Measurements from ENCODE around the gene DYNLRB2.

Gene DYNLRB2

GRCh38 chr16:80540516-80541305 is at the start of gene DYNLRB2:
DYNLRB2 (plus strand) TSS chr16:80540993; CDS start chr16:80541077, 84 bp downstream.
- DNase-seq (ENCODE audit: low spot score) = peak; percentile 76

GRCh38 chr16:80500116-80500859 is 40.5 kb upstream of the DYNLRB2 start:
- DNase-seq (ENCODE audit: low spot score) = no peak

- DNase-seq (ENCODE audit: low spot score) = no peak
Observed at GRCh38 chr16:80500961-80501525, 39.8 kb upstream of the DYNLRB2 start.

GRCh38 chr16:80503107-80503506 is 37.7 kb upstream of the DYNLRB2 start:
- DNase-seq (ENCODE audit: low spot score) = no peak

GRCh38 chr16:80507538-80507937 is 33.3 kb upstream of the DYNLRB2 start:
- no peak for DNase-seq (ENCODE audit: low spot score)

- no peak for DNase-seq (ENCODE audit: low spot score)
Observed at GRCh38 chr16:80509872-80510271, 30.9 kb upstream of the DYNLRB2 start.

DNA sequence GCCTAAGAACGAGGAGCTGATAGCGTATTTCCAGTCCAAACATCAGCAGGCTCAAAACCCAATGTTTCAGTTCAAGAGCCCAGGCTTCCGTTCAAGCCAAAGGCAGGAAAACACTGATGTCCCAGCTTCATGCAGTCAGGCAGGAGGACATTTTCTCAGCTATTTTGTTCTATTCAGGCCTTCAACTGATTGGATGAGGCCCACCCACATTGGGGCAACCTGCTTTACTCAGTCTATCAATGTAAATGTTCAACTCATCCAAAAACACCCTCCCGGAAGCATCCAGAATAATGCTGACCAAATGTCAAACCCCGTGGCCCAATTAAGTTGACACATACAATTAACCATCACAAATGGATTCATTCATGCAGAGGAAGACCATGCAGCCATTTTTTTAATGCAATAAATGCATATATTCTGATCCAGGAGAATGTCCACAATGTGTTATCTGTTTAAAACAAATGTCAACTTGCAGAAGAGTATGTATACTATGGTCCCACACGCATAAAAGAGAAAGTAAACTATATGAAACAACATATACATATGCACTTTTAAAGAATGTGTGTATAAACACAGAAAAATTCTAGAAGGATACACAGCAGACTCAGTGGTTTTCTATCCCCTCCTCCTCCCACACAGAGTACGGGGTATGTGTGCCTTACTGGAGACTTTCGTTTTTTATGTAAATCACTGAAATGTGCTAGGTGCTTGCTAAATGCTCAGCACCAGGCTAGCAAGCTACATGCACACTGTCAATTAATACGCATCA is 28.8 kb upstream of the DYNLRB2 start:
- DNase-seq (ENCODE audit: low spot score) = no peak

DNA sequence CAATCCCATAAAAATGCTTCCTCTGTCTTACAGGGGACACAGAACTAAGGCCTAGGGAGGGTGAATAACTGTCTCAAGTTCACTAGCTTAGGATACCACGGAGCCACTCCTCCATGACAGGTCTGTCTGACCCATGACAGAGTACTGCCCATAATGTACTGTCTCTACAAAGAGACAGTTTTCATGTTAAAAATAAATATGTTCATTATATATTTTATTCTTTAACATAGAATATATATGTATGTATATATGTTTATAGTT is 28.3 kb upstream of the DYNLRB2 start:
- no peak for DNase-seq (ENCODE audit: low spot score)

- DNase-seq (ENCODE audit: low spot score) = no peak
Observed at GRCh38 chr16:80515374-80515773, 25.4 kb upstream of the DYNLRB2 start.

DNA sequence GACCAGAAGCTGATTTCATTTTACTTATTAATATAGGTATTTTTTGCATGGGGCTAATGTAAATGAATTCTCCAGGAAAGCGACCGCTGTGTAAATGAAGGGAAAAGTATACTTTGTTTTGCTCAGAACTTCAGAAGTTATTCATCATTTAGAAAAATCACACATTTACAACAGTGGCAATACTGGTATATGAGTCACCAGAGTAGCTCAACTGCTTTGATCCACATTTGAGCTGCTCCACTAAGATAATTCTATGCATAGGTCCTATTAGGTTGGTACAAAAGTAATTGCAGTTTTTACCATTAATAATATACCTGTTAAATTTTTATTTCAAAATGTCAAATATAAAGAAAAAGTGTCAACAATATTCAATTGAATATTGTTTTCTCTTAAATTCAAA is 22.9 kb upstream of the DYNLRB2 start:
- DNase-seq (ENCODE audit: low spot score) = no peak

DNA sequence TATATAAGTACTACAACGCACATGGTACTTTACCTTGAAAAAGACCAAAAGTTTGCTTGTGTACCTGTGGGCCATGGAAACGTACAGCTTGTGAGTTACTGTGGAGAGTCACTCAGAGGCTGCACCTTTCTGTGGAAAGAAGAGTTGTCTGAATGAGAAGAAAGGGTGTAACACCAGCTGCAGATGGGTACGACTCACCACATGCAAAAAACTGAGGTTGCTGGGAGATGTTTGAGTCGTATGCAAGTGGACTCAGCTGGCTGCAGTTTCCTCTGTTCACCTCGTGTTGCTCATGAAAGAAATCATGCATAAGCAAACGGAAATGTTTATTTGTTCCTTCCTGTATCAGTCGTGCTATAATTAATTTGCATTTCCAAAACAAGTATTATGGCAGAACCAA is 22.4 kb upstream of the DYNLRB2 start:
- no peak for DNase-seq (ENCODE audit: low spot score)

- no peak for DNase-seq (ENCODE audit: low spot score)
Observed at GRCh38 chr16:80519189-80519588, 21.6 kb upstream of the DYNLRB2 start.

DNA sequence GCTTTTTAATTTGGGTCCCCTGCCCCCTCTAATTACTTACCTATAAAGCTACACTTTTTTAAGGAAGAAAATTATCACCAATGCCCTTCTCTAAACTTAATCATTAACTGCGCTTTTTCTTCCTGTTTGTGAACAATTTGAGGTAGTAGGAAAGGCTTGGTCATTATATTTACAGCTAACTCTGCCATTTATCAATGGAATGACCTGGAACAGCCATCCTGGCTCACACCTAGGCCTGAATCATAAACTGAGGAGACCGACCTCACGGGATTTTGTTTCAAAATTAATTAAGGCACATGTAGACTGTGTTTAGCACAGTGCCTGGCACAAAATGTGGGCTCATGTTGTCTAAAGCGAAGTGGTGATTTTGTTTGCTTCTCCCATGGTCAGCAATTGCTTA is 15.4 kb upstream of the DYNLRB2 start:
- no peak for DNase-seq (ENCODE audit: low spot score)

- DNase-seq (ENCODE audit: low spot score) = peak; percentile 42
Observed at GRCh38 chr16:80526418-80527061, 14.3 kb upstream of the DYNLRB2 start.

GRCh38 chr16:80527297-80527696 is 13.5 kb upstream of the DYNLRB2 start:
- no peak for DNase-seq (ENCODE audit: low spot score)

- no peak for DNase-seq (ENCODE audit: low spot score)
Observed at GRCh38 chr16:80530479-80530878, 10.3 kb upstream of the DYNLRB2 start.

- no peak for DNase-seq (ENCODE audit: low spot score)
Observed at GRCh38 chr16:80536238-80536637, 4.6 kb upstream of the DYNLRB2 start.

- no peak for DNase-seq (ENCODE audit: low spot score)
Observed at GRCh38 chr16:80541306-80541694, 507 bp downstream of the DYNLRB2 start.

DNA sequence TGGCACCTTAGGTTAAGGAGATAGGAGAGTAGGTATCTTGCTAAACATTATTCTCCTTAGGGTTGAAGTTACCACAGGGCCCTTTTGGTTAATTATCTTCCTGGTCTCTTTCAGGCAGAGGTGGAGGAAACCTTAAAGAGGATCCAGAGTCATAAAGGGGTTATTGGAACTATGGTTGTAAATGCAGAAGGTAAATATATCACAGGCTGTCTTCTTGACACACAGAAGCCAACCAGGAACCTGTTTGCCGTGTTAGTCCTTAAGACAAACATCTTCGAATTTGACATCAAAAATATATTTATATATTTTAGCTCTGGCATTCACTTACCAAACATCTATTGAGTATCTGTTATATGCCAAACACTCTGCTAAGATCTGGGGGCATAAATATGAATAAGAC is 2.4 kb downstream of the DYNLRB2 start:
- DNase-seq (ENCODE audit: low spot score) = no peak

DNA sequence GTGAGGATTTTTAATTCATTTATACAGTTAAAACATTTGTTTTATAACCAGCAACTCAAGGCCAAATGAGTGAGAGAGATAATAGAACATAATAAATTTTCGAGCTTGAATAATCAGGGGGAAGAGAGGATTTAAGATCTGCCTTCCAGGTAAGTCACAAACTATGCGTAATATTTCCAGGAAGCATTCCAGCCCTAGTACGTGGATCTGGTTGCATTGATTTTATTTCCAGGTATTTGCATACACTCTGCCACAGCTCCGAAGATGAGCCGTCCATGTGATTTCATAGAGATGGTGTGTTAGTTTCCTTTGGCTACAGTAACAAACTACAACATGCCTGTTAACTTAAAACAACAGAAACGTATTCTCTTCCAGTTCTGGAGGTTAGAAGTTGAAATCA is 3.5 kb downstream of the DYNLRB2 start:
- no peak for DNase-seq (ENCODE audit: low spot score)

DNA sequence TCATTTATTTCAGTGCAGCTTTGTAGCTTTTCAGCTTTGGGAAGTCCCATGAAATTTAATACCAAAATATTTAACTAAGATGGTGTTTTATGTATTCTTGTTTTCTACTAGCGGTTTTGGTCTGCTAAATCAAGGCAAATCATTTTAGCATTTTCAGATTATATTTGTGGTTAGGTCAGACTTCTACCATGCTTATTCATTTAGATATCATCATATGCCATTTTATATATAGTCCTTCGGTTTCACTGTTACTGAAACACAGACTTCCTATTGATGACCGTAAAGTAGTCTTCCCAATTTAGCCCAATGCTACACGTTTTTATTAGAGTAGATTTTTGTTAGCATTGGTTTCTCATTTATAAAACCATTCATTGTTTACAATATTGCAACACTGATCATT is 5.5 kb downstream of the DYNLRB2 start:
- DNase-seq (ENCODE audit: low spot score) = no peak

DNA sequence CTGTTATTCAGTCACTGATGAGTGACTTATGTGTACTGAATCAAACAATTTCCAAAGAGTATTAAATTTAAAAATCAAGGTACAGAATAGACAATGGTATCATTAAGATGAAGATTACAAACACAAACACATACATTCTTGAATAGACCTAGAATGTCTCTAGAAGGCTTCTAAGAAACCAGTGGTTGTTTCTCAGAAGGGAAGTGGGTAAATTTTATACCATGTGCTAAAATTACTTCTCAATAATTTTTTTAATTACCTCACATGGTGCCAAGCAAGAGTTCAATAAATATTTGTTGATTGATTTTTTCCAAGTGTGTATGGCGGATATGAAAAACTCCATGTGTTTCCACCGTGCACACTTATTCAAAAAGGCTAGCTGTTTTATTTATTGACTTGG is 6.4 kb downstream of the DYNLRB2 start:
- DNase-seq (ENCODE audit: low spot score) = no peak

Data from COLO829 (cell line).